Pancreas (tissue), 10 donors: ENCODE data around the gene GIPC1. TPM values are rescaled to one million over a fixed set of nuclear protein-coding genes. Genes with fewer than 3 reads are reported as not detected.

Experiments
- ATAC-seq, 4 donors: fragments of 200-7000 bp; cut with Tn5 transposase; one replicate each; pipeline versions ENCODE4 v1.8.0 to v1.9.1; 2020; ENCODE audit warnings: mild to moderate bottlenecking in 4 of 4, moderate library complexity in 4 of 4
- DNase-seq, 6 donors: peaks; one replicate each; pipeline ENCODE4 v3.0.0-alpha.2; 2020
- FAIRE-seq: peaks from 2 replicates; lab custom pipeline; 2012; peaks lifted over from hg19 to GRCh38; lab: Jason Lieb, UNC
- H3K27ac ChIP-seq, 4 donors: fragments of 200-600 bp; sonication (generic); 1 replicate in 3 of 4; 2 replicates in 1 of 4; pipeline versions ENCODE4 v1.5.0 to v1.8.0; 2020
- H3K27me3 ChIP-seq, 4 donors: fragments of 200-600 bp; one replicate each; pipeline ENCODE4 v1.8.0; 2021
- H3K36me3 ChIP-seq, 3 donors: fragments of 200-600 bp; sonication (generic) in 1 of 3; one replicate each; pipeline versions ENCODE4 v1.5.0 to v1.8.0; 2020 to 2021
- H3K4me1 ChIP-seq, 3 donors: fragments of 200-600 bp; one replicate each; pipeline ENCODE4 v1.8.0; 2021
- H3K4me3 ChIP-seq, 4 donors: fragments of 200-600 bp; sonication (generic) in 2 of 4; one replicate each; pipeline versions ENCODE4 v1.5.0 to v1.8.0; 2020 to 2021
- H3K9me3 ChIP-seq, 4 donors: fragments of 200-600 bp; one replicate each; pipeline ENCODE4 v1.8.0; 2021
- CTCF ChIP-seq, 4 donors: fragments of 200-600 bp; sonication (generic) in 3 of 4; IDR thresholded peaks; one replicate each; pipeline versions ENCODE4 v1.5.0 to v1.8.0; 2021; ENCODE audit warnings: antibody characterized with exemption in 4 of 4
- WGBS, 2 donors: extraction: QIAGEN DNeasy Blood & Tissue Kit; methylation state at CpG; one replicate each; pipeline ENCODE4 v1.1.7; 2013; 5-methylcytosine and 5-hydroxymethylcytosine counted together
- intact Hi-C, 3 donors: fragments of 100-400 bp; cut with DNase I; formaldehyde crosslinking; loops; one replicate each; pipeline versions ENCODE4 v1.11.1 to v1.14.2; 2022
- polyA plus RNA-seq, 2 donors: library from polyadenylated mRNA; stranded (reverse); fragments of 200-250 nt; gene quantifications; one replicate each; pipeline ENCODE4 v1.2.3, GENCODE V29; 2013
- total RNA-seq, 6 donors: library from RNA; stranded (reverse); fragmentation: NEBNext Ultra II Directional in 4 of 6; extraction: Animal tissue kit (Norgen Biotek cat#: 25700) in 4 of 6; gene quantifications; one replicate each; pipeline versions ENCODE4 v1.2.1 to v1.2.4, GENCODE V29; 2021 to 2023
- donor health status: healthy with polysubstance abuse.
- donor health status: DM: no; HTN: no; CAD: no; lungs with moderate emphysema.
- donor health status: DM: no; HTN: no; CAD: no.
- donor health status: control.
- donor health status: control.
- donor health status: Bipolar disorder and iron deficiency.
- donor health status: DM: yes; HTN: yes; CAD: no.
- donor health status: DM: no; HTN: no; CAD: no.
- donor health status: DM: no; HTN: no; CAD: no.
- donor health status: DM: yes; HTN: yes; CAD: no.

Gene GIPC1
- total and polyA plus RNA-seq, 8 donors: 19.0 to 53.1 (median 25.0) TPM

DNA sequence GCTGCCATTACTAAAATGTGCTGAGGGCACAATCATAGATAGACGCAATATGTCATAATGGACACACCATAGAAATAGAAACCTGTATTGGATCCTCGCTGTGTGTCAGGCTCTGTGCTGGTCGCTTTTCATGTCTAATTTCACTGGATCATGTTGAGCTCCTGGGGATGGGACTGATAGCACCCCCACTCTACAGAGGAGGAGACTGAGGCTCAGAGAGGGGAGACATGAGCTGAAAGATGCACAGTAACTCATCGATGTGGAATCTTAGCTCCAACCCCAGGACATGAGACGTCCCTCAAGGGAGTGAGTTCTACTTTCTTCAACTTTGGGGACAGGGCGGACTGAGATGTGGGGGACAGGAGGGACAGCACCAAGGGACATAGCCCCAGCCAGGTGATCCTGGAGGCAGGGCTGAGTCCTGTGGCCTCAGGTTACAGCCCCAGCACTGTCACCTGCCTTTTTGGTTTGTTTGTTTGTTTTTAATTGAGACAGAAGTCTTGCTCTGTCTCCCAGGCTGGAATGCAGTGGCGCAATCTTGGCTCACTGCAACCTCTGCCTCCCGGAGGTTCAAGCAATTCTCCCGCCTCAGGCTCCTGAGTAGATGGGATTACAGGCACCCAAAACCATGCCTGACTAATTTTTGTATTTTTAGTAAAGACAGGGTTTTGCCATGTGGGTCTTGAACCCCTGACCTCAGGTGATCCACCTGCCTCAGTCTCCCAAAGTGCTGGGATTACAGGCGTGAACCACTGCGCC, 6.6 kb upstream of the GIPC1 start:
- DNase-seq (peak in 1 of 6 donors; percentile 54), ATAC-seq (peak in 2 of 4 donors; percentile 33 to 40)
- intact Hi-C loops: no loop called here

DNA sequence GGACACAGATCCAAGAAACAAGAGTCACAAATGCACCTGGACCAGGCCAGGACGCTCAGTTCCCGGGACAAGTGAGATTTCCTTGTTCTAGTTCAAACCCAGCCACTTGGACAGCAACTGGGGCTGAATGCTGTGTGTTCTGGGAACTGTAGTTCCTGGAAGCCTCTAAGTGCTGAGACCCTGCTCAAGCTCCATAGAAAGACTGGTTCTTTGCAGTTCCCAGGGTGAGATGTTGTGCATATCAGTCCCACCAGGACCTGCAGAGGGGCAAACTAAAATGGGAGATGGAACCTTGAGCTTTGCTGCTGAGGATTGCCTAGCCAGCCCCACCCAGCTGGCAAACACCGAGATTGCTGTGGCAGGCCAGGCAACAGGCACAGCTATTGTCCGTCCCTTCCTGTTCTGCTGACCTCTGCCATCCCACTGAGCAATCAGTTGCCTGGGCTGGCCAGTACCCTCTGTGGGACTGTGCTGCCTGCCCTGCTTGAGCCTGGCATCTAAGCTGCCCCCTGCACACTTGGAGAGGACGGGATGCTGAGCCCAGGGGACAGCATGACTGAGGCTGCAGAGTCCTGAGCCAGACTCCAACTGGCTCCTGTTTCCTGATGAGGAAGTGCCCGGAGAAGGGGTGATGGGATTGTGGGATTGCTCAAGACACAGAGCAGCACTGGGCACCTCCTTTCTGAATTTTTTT, 1.4 kb upstream of the GIPC1 start:
- TF ChIP-seq CTCF (IDR thresholded peaks at IDR 0.05): no peak
- Histone ChIP-seq H3K27me3 (no peaks in the 10 kb centered on the region), H3K27ac (peak overlapping the region; percentile 25 to 83 (median 66)), H3K36me3 (no peaks in the 10 kb centered on the region), H3K9me3 (no peaks in the 10 kb centered on the region), H3K4me3 (no peak overlapping the region), H3K4me1 (peaks cover 0 to 5% (median 4%) of the 10 kb centered on the region in 3 donors)
- whole genome bisulfite sequencing, 2 donors: 38 to 41% methylated on average over 6 of the region's 6 CpGs
- peak in 3 of 4 donors; percentile 10 to 21 (median 20) for ATAC-seq
- intact Hi-C loops: no loop called here
- DNase-seq: no peak
- FAIRE-seq: no peak

More for the DNA sequence above, 6.6 kb upstream of the GIPC1 start:
- Histone ChIP-seq H3K27ac (peak overlapping the region in 1 of 4 donors; percentile 33), H3K4me3 (no peak overlapping the region), H3K4me1 (peaks cover 0 to under 1% (median 0%) of the 10 kb centered on the region in 3 donors), H3K27me3 (no peaks in the 10 kb centered on the region), H3K36me3 (no peaks in the 10 kb centered on the region), H3K9me3 (no peaks in the 10 kb centered on the region)
- no peak for FAIRE-seq
- 61 to 69% methylated on average over 11 of the region's 11 CpGs for WGBS, 2 donors
- TF ChIP-seq CTCF (IDR thresholded peaks at IDR 0.05): no peak

GRCh38 chr19:14496834-14497227, 904 bp upstream of the GIPC1 start:
- DNase-seq (no peak), FAIRE-seq (no peak), ATAC-seq (peak in 3 of 4 donors; percentile 1 to 15 (median 9))
- intact Hi-C loops: no loop called here
- TF ChIP-seq CTCF (IDR thresholded peaks at IDR 0.05): no peak
- Histone ChIP-seq H3K27me3 (no peaks in the 10 kb centered on the region), H3K4me1 (peaks cover 0 to 5% (median 4%) of the 10 kb centered on the region in 3 donors), H3K36me3 (no peaks in the 10 kb centered on the region), H3K9me3 (no peaks in the 10 kb centered on the region), H3K27ac (peak overlapping the region; percentile 25 to 83 (median 66)), H3K4me3 (peak overlapping the region in 3 of 4 donors; percentile 2 to 91 (median 72))
- WGBS, 2 donors: 16 to 19% methylated on average over 7 of the region's 7 CpGs

GRCh38 chr19:14495672-14496028, 277 bp downstream of the GIPC1 start:
- WGBS, 2 donors: 1% methylated on average over 16 to 28 of the region's 28 CpGs
- TF ChIP-seq CTCF (IDR thresholded peaks at IDR 0.05): no peak
- Histone ChIP-seq H3K27me3 (no peaks in the 10 kb centered on the region), H3K27ac (peak overlapping the region in 3 of 4 donors; percentile 47 to 64 (median 57)), H3K9me3 (no peaks in the 10 kb centered on the region), H3K4me1 (peaks cover 0 to 5% (median 4%) of the 10 kb centered on the region in 3 donors), H3K4me3 (peak overlapping the region; percentile 63 to 91 (median 74)), H3K36me3 (no peaks in the 10 kb centered on the region)
- no peak for DNase-seq
- intact Hi-C loops: no loop called here
- no peak for FAIRE-seq
- ATAC-seq: peak in 1 of 4 donors; percentile 1
